Measurements from ENCODE around the gene CLDN11.

CLDN11 gene

GRCh38 chr3:170414202-170414663 lies 4.4 kb upstream of the CLDN11 start (continued):
- TF ChIP-seq ZBTB26 (tag by site-specific recombination; optimal IDR thresholded peaks at IDR 0.05), result no peak
- peak; percentile 80 for TF ChIP-seq ZNF654 (tag by site-specific recombination; IDR thresholded peaks at IDR 0.05; ENCODE audit: low read depth)
- TF ChIP-seq ZSCAN16 (tag by site-specific recombination; IDR thresholded peaks at IDR 0.05), result no peak
- no peak for TF ChIP-seq ZNF704 (tag by site-specific recombination; IDR thresholded peaks at IDR 0.05)
- no peak for TF ChIP-seq PRDM4 (tag by site-specific recombination; IDR thresholded peaks at IDR 0.05)

- CTCF ChIA-PET, result interaction anchor here (0.5 to 12.4 kb wide), 5 partner anchors 272 to 972 kb away, joined by 3 to 202 read pairs (median 3); no protein-coding TSS in a partner anchor
- TF ChIP-seq YY2 (tag by site-specific recombination; IDR thresholded peaks at IDR 0.05) (no peak), ZNF555 (tag by site-specific recombination; conservative IDR thresholded peaks at IDR 0.05) (no peak), ZNF433 (tag by site-specific recombination; IDR thresholded peaks at IDR 0.05; ENCODE audit: low read depth) (no peak), BCL11B (tag by site-specific recombination; IDR thresholded peaks at IDR 0.05; ENCODE audit: low read depth) (no peak), ZNF792 (tag by site-specific recombination; IDR thresholded peaks at IDR 0.05) (no peak), KLF10 (tag by site-specific recombination; IDR thresholded peaks at IDR 0.05) (no peak), ZNF324 (tag by site-specific recombination; IDR thresholded peaks at IDR 0.05) (no peak), ZNF514 (tag by site-specific recombination; IDR thresholded peaks at IDR 0.05) (no peak), ZNF660 (tag by site-specific recombination; IDR thresholded peaks at IDR 0.05) (no peak), ZNF768 (tag by site-specific recombination; IDR thresholded peaks at IDR 0.05) (no peak), ZNF266 (tag by site-specific recombination; IDR thresholded peaks at IDR 0.05; ENCODE audit: low read depth) (no peak), PBX3 (CRISPR knock-in tag; IDR thresholded peaks at IDR 0.05) (no peak)
- no peaks in the 10 kb centered on the region for H3K9me3 ChIP-seq (ENCODE audit: control insufficient read depth, insufficient read depth, low read depth, low read length)
- no peaks in the 10 kb centered on the region for H3K36me3 ChIP-seq (ENCODE audit: control insufficient read depth in 2 of 2, insufficient read depth in 1 of 2, low read length in 2 of 2)
- no peak overlapping the region for H3K4me3 ChIP-seq (ENCODE audit: low read depth, low read length)
- no peaks in the 10 kb centered on the region for H3K4me1 ChIP-seq (ENCODE audit: control insufficient read depth, insufficient read depth, low read length)
- POLR2A ChIA-PET, result no interaction called here
- H3K27ac ChIP-seq (ENCODE audit: extremely low read depth, low read depth, low read length), result no peak overlapping the region
Observed at GRCh38 chr3:170417090-170417489, 1.6 kb upstream of the CLDN11 start.

GRCh38 chr3:170419557-170420087 lies 954 bp downstream of the CLDN11 start:
- Histone ChIP-seq H3K9me3 (ENCODE audit: control insufficient read depth, insufficient read depth, low read depth, low read length) (no peaks in the 10 kb centered on the region), H3K27ac (ENCODE audit: extremely low read depth, low read depth, low read length) (no peak overlapping the region), H3K4me1 (ENCODE audit: control insufficient read depth, insufficient read depth, low read length) (no peaks in the 10 kb centered on the region), H3K36me3 (ENCODE audit: control insufficient read depth in 2 of 2, insufficient read depth in 1 of 2, low read length in 2 of 2) (no peaks in the 10 kb centered on the region), H3K4me3 (ENCODE audit: low read depth, low read length) (no peak overlapping the region)
- CTCF ChIA-PET, result interaction anchor here (0.6 to 12.4 kb wide), 2 partner anchors 79 to 393 kb away, joined by 6 to 202 read pairs; no protein-coding TSS in a partner anchor
- POLR2A ChIA-PET, result no interaction called here
- TF ChIP-seq ZNF138 (tag by site-specific recombination; IDR thresholded peaks at IDR 0.05; ENCODE audit: borderline replicate concordance) (no peak), ZNF175 (tag by site-specific recombination; IDR thresholded peaks at IDR 0.05) (no peak), ZBTB1 (tag by site-specific recombination; IDR thresholded peaks at IDR 0.05) (no peak), ZNF18 (tag by site-specific recombination; IDR thresholded peaks at IDR 0.05) (no peak), ZNF449 (tag by site-specific recombination; IDR thresholded peaks at IDR 0.05) (no peak), SETDB1 (IDR thresholded peaks at IDR 0.05; ENCODE audit: insufficient read length, low read length) (no peak), KLF7 (tag by site-specific recombination; IDR thresholded peaks at IDR 0.05; ENCODE audit: borderline replicate concordance) (no peak), ZNF571 (tag by site-specific recombination; IDR thresholded peaks at IDR 0.05) (no peak), ZNF155 (tag by site-specific recombination; IDR thresholded peaks at IDR 0.05) (no peak)

Measured in HEK293 (cell line).